Psoas muscle (tissue), 8 donors: ENCODE measurements around the gene GGTLC2. TPM values are rescaled to one million over a fixed set of nuclear protein-coding genes. Genes with fewer than 3 reads are reported as not detected.
"Not testable (repeated sequence)": the region's sequence is repeated elsewhere in the genome, so short reads cannot be mapped to it uniquely, and the experiment has no call there.

ENCODE experiments used
- ATAC-seq, 4 donors: fragments of 200-7000 bp; cut with Tn5 transposase; one replicate each; pipeline ENCODE4 v1.9.1; 2020; ENCODE audit warnings: moderate library complexity in 3 of 4, mild to moderate bottlenecking in 2 of 4
- DNase-seq, 2 donors: peaks; one replicate each; pipeline ENCODE4 v3.0.0-alpha.2; 2020
- H3K27ac ChIP-seq: fragments of 200-600 bp; one replicate; pipeline ENCODE4 v1.8.0; 2022
- H3K27me3 ChIP-seq, 3 donors: fragments of 200-600 bp in 1 of 3; one replicate each; pipeline versions ENCODE4 v1.6.1 to v1.8.0; 2013 to 2022; ENCODE audit warnings: low read length in 2 of 3, mild to moderate bottlenecking in 2 of 3, moderate library complexity in 1 of 3; ENCODE audit not compliant: insufficient read depth in 3 of 3
- H3K36me3 ChIP-seq, 2 donors: fragments of 200-600 bp in 1 of 2; one replicate each; pipeline versions ENCODE4 v1.6.1 to v1.8.0; 2013 to 2022; ENCODE audit warnings: low read depth in 1 of 2, mild to moderate bottlenecking in 1 of 2, moderate library complexity in 1 of 2; ENCODE audit not compliant: insufficient read depth in 1 of 2
- H3K4me1 ChIP-seq: fragments of 200-600 bp; one replicate; pipeline ENCODE4 v1.8.0; 2022
- H3K4me3 ChIP-seq: fragments of 200-600 bp; one replicate; pipeline ENCODE4 v1.8.0; 2022; ENCODE audit warnings: mild to moderate bottlenecking
- H3K9me3 ChIP-seq: fragments of 200-600 bp; one replicate; pipeline ENCODE4 v1.8.0; 2022
- CTCF ChIP-seq: fragments of 200-600 bp; IDR thresholded peaks from one replicate; pipeline ENCODE4 v1.8.0; 2022; ENCODE audit warnings: antibody characterized with exemption
- WGBS, 3 donors: extraction: QIAGEN DNeasy Blood & Tissue Kit; methylation state at CpG; one replicate each; pipeline versions ENCODE4 v1.1.6 to v1.1.7; 2013; 5-methylcytosine and 5-hydroxymethylcytosine counted together
- intact Hi-C, 2 donors: fragments of 100-400 bp; cut with DNase I; formaldehyde crosslinking; loops; one replicate each; pipeline versions ENCODE4 v1.11.0 to v1.14.2; 2022
- long read RNA-seq, 2 donors: library from polyadenylated mRNA; unstranded; transcript quantifications; one replicate each; pipeline ENCODE4 v2.0.0, GENCODE V29; 2021
- polyA plus RNA-seq, 3 donors: library from polyadenylated mRNA; stranded (reverse); fragments of 200-250 nt; gene quantifications; one replicate each; pipeline ENCODE4 v1.2.3, GENCODE V29; 2013
- total RNA-seq, 4 donors: library from RNA; stranded (reverse); fragmentation: NEBNext Ultra II Directional in 2 of 4; extraction: Animal tissue kit (Norgen Biotek cat#: 25700) in 2 of 4; gene quantifications; one replicate each; pipeline versions ENCODE4 v1.2.1 to v1.2.4, GENCODE V29; 2021 to 2023
- donor health status: healthy with polysubstance abuse.
- donor health status: DM: no; HTN: no; CAD: no; lungs with moderate emphysema.
- donor health status: Bipolar disorder and iron deficiency.
- donor health status: healthy.
- donor health status: DM: yes; HTN: yes; CAD: no.
- donor health status: DM: no; HTN: no; CAD: no.
- donor health status: DM: no; HTN: no; CAD: no.
- donor health status: DM: yes; HTN: yes; CAD: no.

GGTLC2 gene
- not detected for total RNA-seq
- polyA plus RNA-seq: not detected
- long read RNA-seq, donor 1: 0 reads
- long read RNA-seq, donor 2: 0 reads

- H3K4me3 ChIP-seq, ATAC-seq, H3K27me3 ChIP-seq, intact Hi-C loops, H3K4me1 ChIP-seq, H3K27ac ChIP-seq, DNase-seq, H3K9me3 ChIP-seq, H3K36me3 ChIP-seq: not testable (repeated sequence)
- no CpG with 5 or more reads among the region's 30 CpGs for WGBS, 3 donors
These were observed at the start of gene GGTLC2 for GRCh38 chr22:22644314-22644713. Gene GGTLC2, plus strand, starts transcription at chr22:22644614. Its CDS starts 1,732 bp downstream, at chr22:22646346.

DNA sequence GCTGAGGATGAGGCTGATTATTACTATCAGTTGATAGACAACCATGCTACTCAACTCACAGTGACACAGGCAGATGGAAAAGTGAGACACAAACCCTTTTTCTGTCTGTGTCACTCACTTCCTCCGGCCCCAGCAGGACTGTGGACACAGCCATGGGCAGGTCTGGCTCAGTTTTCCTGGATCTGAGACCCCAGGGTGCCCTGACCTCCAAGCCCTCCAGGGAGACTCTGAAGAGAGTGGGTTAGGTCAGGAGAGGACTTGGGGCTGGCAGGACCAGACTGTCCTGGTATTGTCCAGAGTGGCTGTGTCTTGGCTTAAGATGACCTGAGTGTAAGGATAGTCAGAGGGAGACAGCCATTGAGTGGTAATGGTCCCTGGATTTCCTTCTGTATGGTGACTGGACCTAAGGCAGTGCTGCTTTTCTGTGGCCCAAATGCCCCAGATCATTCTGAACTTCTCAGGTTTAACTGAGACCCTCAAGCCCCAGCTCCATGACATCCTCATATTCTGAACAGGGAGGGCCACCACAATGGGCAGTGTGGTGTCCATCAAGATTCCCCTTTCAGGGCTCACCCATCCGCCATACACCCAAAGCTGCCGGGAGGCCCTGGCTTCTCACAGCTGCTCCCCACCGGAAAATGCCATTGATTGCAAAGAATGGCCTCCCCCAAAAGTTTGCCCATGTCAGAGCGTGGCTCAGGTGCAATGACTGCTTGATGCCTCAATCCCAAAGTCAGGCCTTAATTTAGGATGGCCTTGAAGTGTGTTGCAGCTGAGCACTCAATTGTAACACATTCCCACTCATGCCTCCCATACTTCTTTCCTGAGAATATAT lies 49.2 kb upstream of the GGTLC2 start:
- H3K4me1 ChIP-seq: no peaks in the 10 kb centered on the region
- DNase-seq: no peak
- no peak for TF ChIP-seq CTCF
- intact Hi-C loops: loop anchor here in 1 of 2 donors (10.0 kb wide), 1 partner anchor 280 kb away; no protein-coding TSS in a partner anchor
- H3K36me3 ChIP-seq: no peaks in the 10 kb centered on the region
- no peaks in the 10 kb centered on the region for H3K9me3 ChIP-seq
- WGBS, 3 donors: 52 to 95% (median 91%) methylated on average over 5 of the region's 5 CpGs
- no peak for ATAC-seq
- no peak overlapping the region for H3K27ac ChIP-seq
- H3K27me3 ChIP-seq: no peaks in the 10 kb centered on the region
- no peak overlapping the region for H3K4me3 ChIP-seq

GRCh38 chr22:22598144-22598543 lies 46.3 kb upstream of the GGTLC2 start:
- ATAC-seq (no peak), DNase-seq (no peak)
- Histone ChIP-seq H3K4me3 (no peak overlapping the region), H3K36me3 (no peaks in the 10 kb centered on the region), H3K4me1 (no peaks in the 10 kb centered on the region), H3K9me3 (no peaks in the 10 kb centered on the region), H3K27ac (no peak overlapping the region), H3K27me3 (no peaks in the 10 kb centered on the region)
- 54 to 66% (median 62%) methylated on average over 5 of the region's 5 CpGs for WGBS, 3 donors
- intact Hi-C loops: loop anchor here in 1 of 2 donors (10.0 kb wide), 1 partner anchor 277 kb away; no protein-coding TSS in a partner anchor
- no peak for TF ChIP-seq CTCF

DNA sequence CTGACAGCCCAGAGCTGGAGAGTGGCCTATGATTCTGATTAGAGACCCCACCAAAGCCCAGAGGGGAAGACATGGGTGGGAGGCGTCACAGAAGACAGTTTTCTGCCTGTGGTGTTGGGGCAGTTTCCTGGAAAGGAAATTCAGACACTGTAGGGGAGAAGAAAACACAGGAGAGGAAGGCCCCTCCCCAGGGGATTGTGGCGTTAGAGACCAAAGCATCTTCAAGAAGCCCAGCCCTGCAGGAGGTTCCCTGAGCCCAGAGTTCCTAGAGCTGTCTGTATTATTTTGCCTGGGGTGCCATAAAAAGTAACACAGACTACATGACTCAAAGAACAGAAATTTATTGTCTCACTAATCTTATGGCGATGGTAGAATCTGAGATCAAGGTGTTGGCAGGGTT lies 45.2 kb upstream of the GGTLC2 start:
- ATAC-seq (no peak), DNase-seq (no peak)
- no peaks in the 10 kb centered on the region for H3K9me3 ChIP-seq
- 57 to 69% (median 62%) methylated on average over 3 of the region's 3 CpGs for WGBS, 3 donors
- H3K4me1 ChIP-seq: no peaks in the 10 kb centered on the region
- H3K36me3 ChIP-seq: no peaks in the 10 kb centered on the region
- H3K27ac ChIP-seq: no peak overlapping the region
- H3K4me3 ChIP-seq: no peak overlapping the region
- H3K27me3 ChIP-seq: no peaks in the 10 kb centered on the region
- TF ChIP-seq CTCF: no peak
- intact Hi-C loops: loop anchor here in 1 of 2 donors (10.0 kb wide), 1 partner anchor 276 kb away; no protein-coding TSS in a partner anchor

DNA sequence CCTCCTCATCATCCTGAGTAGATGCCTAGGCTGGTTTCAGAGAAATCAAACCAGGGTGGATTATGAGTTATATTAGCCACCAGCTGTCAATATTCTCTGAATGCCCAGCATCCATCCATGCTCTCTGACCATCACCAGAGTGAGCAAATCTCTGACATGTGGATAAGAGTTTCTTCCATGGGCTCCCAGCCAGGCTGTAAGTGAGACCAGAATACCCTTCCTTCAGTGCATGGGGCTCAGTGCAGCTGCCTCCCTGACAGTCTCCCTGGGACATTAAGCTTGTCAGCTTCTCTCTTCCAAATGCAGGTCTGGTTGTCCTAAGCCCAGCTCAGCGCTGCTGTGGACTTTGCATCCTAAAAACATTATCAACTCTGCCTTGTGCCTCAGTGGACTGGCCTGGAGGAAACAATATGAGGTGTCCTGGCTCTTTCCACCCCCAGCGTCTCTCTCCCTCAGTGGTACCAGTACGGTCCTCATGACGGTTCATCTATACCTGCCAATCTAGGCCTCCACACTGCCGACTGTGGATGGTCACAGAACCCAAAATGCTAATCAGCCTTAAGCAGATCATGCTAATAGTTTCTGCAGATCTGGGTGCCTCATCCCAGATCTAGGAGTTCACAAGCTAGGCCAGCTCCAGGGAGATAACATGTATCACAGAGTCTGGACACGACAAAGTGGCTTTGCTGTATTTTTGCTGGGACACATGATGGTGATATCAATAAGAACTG lies 43.7 kb upstream of the GGTLC2 start:
- Histone ChIP-seq H3K4me1 (no peaks in the 10 kb centered on the region), H3K27me3 (no peaks in the 10 kb centered on the region), H3K36me3 (no peaks in the 10 kb centered on the region), H3K27ac (no peak overlapping the region), H3K9me3 (no peaks in the 10 kb centered on the region), H3K4me3 (no peak overlapping the region)
- no peak for TF ChIP-seq CTCF
- ATAC-seq (no peak), DNase-seq (no peak)
- intact Hi-C loops: no loop called here
- WGBS, 3 donors: 84 to 90% (median 88%) methylated on average over 6 of the region's 6 CpGs
